ENCODE data around the gene NOS1AP.

Gene NOS1AP

DNA sequence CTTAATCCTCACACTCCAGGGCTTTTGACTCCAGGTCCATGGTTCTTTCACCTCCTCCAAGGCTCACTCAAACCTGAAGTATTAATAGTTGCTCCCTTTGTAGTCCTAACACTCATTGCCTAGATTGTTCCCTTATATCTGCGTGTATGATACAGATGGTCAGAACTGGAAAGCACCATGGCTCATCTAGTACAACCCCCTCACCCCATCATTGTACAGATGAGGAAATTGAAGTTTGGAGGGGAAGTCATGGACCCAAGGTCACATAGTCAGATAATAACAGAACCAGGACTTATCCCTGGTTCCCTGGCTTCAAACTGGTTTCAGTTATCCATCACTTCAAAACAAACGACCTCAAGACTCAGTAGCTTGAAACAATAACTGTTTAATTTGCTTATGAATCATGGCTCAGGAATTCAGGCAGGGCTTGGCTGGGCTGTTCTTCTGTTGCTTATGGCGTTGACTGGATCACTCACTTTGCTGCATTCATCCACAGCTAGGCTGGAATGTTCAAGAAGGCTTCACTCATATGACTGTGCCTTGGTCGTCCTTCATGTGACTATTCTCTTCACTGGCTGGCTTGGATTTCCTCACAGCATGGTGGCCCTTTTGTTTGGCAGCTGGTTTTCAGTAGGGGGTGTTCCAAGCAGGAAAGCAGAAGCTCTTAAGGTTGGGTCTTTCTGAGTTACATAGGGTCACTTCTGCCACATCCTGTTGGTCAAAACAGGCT is 5.0 kb downstream of the NOS1AP start:
- Histone ChIP-seq H3K4me3 (ENCODE audit: low read depth in 1 of 2, low read length in 1 of 2) (no peak overlapping the region), H3K9me3 (no peaks in the 10 kb centered on the region), H3K36me3 (no peaks in the 10 kb centered on the region), H3K27me3 (peaks cover 29% of the 10 kb centered on the region), H3K4me1 (ENCODE audit: control insufficient read depth in 1 of 2, insufficient read depth in 1 of 2, low read depth in 1 of 2, low read length in 1 of 2) (peaks cover 27 to 30% of the 10 kb centered on the region in 2 experiments), H3K27ac (peak overlapping the region; percentile 38)
- TF ChIP-seq, protein P1, sequence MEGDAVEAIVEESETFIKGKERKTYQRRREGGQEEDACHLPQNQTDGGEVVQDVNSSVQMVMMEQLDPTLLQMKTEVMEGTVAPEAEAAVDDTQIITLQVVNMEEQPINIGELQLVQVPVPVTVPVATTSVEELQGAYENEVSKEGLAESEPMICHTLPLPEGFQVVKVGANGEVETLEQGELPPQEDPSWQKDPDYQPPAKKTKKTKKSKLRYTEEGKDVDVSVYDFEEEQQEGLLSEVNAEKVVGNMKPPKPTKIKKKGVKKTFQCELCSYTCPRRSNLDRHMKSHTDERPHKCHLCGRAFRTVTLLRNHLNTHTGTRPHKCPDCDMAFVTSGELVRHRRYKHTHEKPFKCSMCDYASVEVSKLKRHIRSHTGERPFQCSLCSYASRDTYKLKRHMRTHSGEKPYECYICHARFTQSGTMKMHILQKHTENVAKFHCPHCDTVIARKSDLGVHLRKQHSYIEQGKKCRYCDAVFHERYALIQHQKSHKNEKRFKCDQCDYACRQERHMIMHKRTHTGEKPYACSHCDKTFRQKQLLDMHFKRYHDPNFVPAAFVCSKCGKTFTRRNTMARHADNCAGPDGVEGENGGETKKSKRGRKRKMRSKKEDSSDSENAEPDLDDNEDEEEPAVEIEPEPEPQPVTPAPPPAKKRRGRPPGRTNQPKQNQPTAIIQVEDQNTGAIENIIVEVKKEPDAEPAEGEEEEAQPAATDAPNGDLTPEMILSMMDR (IDR thresholded peaks at IDR 0.05) = no peak

DNA sequence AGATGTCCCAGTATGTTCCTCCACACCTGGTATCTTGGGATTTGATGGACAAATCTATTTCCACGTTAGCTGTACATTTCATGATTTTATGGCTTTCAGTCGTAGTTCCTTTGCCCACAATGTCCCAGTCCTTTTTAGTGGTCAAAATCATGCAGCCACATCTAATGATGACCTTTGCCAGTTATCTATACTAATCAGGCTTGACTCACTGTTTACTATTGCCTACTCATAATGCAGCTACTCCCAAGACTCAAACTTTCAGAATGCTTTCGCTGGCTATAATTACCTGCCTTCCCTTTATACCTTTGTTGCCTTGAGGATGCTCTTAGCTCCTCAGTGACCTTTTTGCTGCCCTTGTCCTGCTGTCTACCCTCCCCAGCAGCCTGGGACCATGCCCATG is 6.4 kb downstream of the NOS1AP start:
- H3K27ac ChIP-seq = no peak overlapping the region
- TF ChIP-seq, protein P1 (IDR thresholded peaks at IDR 0.05) = no peak
- H3K4me3 ChIP-seq (ENCODE audit: low read depth in 1 of 2, low read length in 1 of 2) = no peak overlapping the region
- no peaks in the 10 kb centered on the region for H3K9me3 ChIP-seq
- peaks cover 19% of the 10 kb centered on the region for H3K27me3 ChIP-seq
- no peaks in the 10 kb centered on the region for H3K36me3 ChIP-seq
- H3K4me1 ChIP-seq (ENCODE audit: control insufficient read depth in 1 of 2, insufficient read depth in 1 of 2, low read depth in 1 of 2, low read length in 1 of 2) = peaks cover 18 to 21% of the 10 kb centered on the region in 2 experiments

DNA sequence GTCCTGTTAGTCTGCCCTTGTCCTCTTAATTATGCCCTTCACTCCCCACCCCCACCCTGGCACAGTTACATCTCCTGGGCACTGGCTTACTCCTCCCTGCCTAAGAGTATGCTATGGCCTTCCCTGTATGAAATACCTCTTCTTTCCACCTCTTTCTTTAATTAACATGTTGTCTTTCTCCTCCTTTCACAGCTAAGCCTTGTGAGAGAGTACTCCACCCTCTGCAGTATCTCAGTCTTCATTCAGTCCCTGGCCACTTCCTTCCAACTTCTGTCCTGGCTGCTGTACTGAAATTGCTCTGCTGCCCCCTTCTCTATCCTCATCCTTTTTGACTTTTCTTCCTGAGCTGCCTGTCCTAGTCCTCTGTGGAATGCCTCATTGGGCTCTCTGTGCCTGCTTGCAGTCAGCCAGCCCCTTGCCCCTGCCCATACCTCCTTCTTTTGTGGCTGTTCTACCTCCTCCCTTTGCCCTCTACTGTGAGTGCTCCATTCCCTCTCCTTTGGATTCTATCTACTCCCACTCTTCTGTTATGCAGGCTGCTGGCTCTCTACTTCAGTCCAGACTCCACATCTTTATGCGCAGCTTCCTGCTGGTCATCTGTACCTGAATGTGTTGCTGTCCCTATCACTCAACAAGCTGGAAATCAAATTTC is 8.3 kb downstream of the NOS1AP start:
- Histone ChIP-seq H3K27ac (no peak overlapping the region), H3K4me1 (ENCODE audit: control insufficient read depth in 1 of 2, insufficient read depth in 1 of 2, low read depth in 1 of 2, low read length in 1 of 2) (peaks cover 15 to 16% of the 10 kb centered on the region in 2 experiments), H3K4me3 (ENCODE audit: low read depth in 1 of 2, low read length in 1 of 2) (no peak overlapping the region), H3K36me3 (no peaks in the 10 kb centered on the region), H3K27me3 (peaks cover under 1% of the 10 kb centered on the region), H3K9me3 (no peaks in the 10 kb centered on the region)
- TF ChIP-seq, protein P1 (IDR thresholded peaks at IDR 0.05) = no peak

DNA sequence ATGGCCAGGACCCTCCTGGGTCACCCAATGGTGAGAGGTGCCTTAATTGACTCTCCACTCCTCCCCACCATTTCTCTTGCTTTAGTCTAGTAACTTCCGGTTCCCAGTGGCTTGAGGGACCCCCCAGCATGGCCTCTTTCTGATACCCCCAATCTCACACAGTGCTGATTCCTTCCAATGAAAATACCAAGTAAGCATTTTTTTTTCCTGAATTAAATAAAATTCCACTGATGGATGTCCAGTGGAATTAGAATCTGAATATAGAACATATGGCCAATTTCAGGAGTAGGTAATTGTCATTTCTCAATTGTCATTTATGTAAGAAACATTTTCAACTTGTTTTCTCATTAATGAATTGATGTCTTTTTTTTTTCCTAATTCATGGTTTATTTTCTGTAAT is 9.5 kb downstream of the NOS1AP start:
- Histone ChIP-seq H3K27ac (no peak overlapping the region), H3K27me3 (no peaks in the 10 kb centered on the region), H3K4me3 (ENCODE audit: low read depth in 1 of 2, low read length in 1 of 2) (no peak overlapping the region), H3K9me3 (no peaks in the 10 kb centered on the region), H3K4me1 (ENCODE audit: control insufficient read depth in 1 of 2, insufficient read depth in 1 of 2, low read depth in 1 of 2, low read length in 1 of 2) (peaks cover 15 to 16% of the 10 kb centered on the region in 2 experiments), H3K36me3 (no peaks in the 10 kb centered on the region)
- TF ChIP-seq, protein P1 (IDR thresholded peaks at IDR 0.05) = no peak

DNA sequence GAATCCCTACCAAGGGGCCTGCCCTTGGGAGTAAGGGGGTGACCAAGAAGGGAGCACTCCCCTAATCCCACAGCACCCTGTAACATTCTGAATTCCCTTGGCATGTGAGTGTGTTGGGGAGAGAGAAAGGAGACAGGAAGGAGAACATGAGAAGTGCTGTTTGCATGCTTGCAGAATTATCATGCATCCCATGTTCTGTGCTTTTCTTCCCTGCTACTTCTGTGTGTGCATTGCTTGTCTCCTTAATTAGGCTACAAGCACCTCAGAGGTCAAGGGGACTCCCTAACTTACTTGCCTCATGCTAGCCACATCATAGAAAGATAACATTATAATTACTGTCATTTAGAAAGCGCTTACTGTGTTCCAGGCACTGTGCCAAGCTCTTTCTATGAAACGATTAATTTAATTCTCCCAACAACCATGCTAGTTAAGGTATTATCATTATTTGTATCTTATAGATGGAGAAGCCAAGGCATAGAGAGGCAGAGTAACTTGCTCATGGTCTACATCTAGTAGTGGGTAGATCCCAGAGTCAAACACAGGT is 11.1 kb downstream of the NOS1AP start:
- TF ChIP-seq, protein P1 (IDR thresholded peaks at IDR 0.05) = no peak
- no peak overlapping the region for H3K4me3 ChIP-seq (ENCODE audit: low read depth in 1 of 2, low read length in 1 of 2)
- peaks cover 2 to 3% of the 10 kb centered on the region in 2 experiments for H3K4me1 ChIP-seq (ENCODE audit: control insufficient read depth in 1 of 2, insufficient read depth in 1 of 2, low read depth in 1 of 2, low read length in 1 of 2)
- no peak overlapping the region for H3K27ac ChIP-seq
- H3K27me3 ChIP-seq = no peaks in the 10 kb centered on the region
- H3K36me3 ChIP-seq = no peaks in the 10 kb centered on the region
- H3K9me3 ChIP-seq = no peaks in the 10 kb centered on the region
